HepG2 (cell line): Measurements from ENCODE around the gene SUCLG1. TPM values are rescaled to one million over a fixed set of nuclear protein-coding genes. Genes with fewer than 3 reads are reported as not detected.

ENCODE experiments used
- CSRNP1 ChIP-seq: sonication (generic); formaldehyde crosslinking; IDR thresholded peaks from 2 replicates; pipeline ENCODE4 v1.8.1; 2023; ENCODE audit warnings: mild to moderate bottlenecking, missing genetic modification reagents
- FOXK2 ChIP-seq: fragments of 450-650 bp; IDR thresholded peaks from 2 replicates; pipeline ENCODE4 v1.6.1; 2016
- KLF9 ChIP-seq: IDR thresholded peaks from 2 replicates; pipeline ENCODE4 v1.6.1; 2016; ENCODE audit warnings: low read depth
- MLLT10 ChIP-seq: sonication (generic); formaldehyde crosslinking; IDR thresholded peaks from 2 replicates; pipeline ENCODE4 v1.4.0; 2020; ENCODE audit warnings: missing genetic modification reagents
- NFYB ChIP-seq: sonication (generic); formaldehyde crosslinking; IDR thresholded peaks from 2 replicates; pipeline ENCODE4 v1.4.0; 2020; ENCODE audit warnings: missing genetic modification reagents
- ZFP1 ChIP-seq: IDR thresholded peaks from 2 replicates; pipeline ENCODE4 v1.6.1; 2016
- ZFYVE20 ChIP-seq: sonication (generic); formaldehyde crosslinking; IDR thresholded peaks from 2 replicates; pipeline ENCODE4 v1.8.0; 2023; ENCODE audit warnings: low read depth, mild to moderate bottlenecking, moderate library complexity, missing genetic modification reagents, borderline replicate concordance
- ZNF292 ChIP-seq: sonication (generic); formaldehyde crosslinking; IDR thresholded peaks from 2 replicates; pipeline ENCODE4 v1.8.1; 2022; ENCODE audit warnings: mild to moderate bottlenecking, low read depth, missing genetic modification reagents, borderline replicate concordance
- ZNF563 ChIP-seq: sonication (generic); formaldehyde crosslinking; IDR thresholded peaks from 2 replicates; pipeline ENCODE4 v1.8.0; 2022; ENCODE audit warnings: mild to moderate bottlenecking, moderate library complexity, missing genetic modification reagents
- ZNF567 ChIP-seq: sonication (generic); formaldehyde crosslinking; IDR thresholded peaks from 2 replicates; pipeline ENCODE4 v1.8.1; 2023; ENCODE audit warnings: mild to moderate bottlenecking, missing genetic modification reagents, borderline replicate concordance
- ZNF574 ChIP-seq: sonication (generic); formaldehyde crosslinking; IDR thresholded peaks from 2 replicates; pipeline ENCODE4 v1.4.0; 2020; ENCODE audit warnings: missing genetic modification reagents
- ZNF674 ChIP-seq: sonication (generic); formaldehyde crosslinking; IDR thresholded peaks from 2 replicates; pipeline ENCODE4 v1.5.0; 2020; ENCODE audit warnings: low read depth, mild to moderate bottlenecking, missing genetic modification reagents
- ZNF784 ChIP-seq: sonication (generic); formaldehyde crosslinking; IDR thresholded peaks from 2 replicates; pipeline ENCODE4 v1.5.1; 2020; ENCODE audit warnings: missing genetic modification reagents, mild to moderate bottlenecking, borderline replicate concordance
- ZNF850 ChIP-seq: sonication (generic); formaldehyde crosslinking; conservative IDR thresholded peaks from 2 replicates; pipeline ENCODE4 v1.9.0; 2021; ENCODE audit warnings: mild to moderate bottlenecking, missing genetic modification reagents
- polyA plus RNA-seq, 8 experiments: library from polyadenylated mRNA; depleted of rRNA in 3 of 8; stranded (reverse) in 7 of 8; unstranded in 1 of 8; fragments of >200 nt; fragmentation: Illumina TruSeq in 4 of 8; extraction: Trizol in 4 of 8; gene quantifications; 2 replicates each; pipeline versions ENCODE4 v1.2.1 to v1.2.3, GENCODE V29; 2011 to 2016; ENCODE audit warnings: low read depth in 4 of 8, missing spikeins in 1 of 8, mixed read lengths in 1 of 8; ENCODE audit not compliant: insufficient read depth in 1 of 8
- total RNA-seq, 5 experiments: library from RNA; depleted of rRNA; stranded (reverse); fragments of >200 nt; fragmentation: Illumina TruSeq; extraction: Trizol; gene quantifications; 2 replicates each; pipeline ENCODE4 v1.2.3, GENCODE V29; 2016; ENCODE audit warnings: low read depth in 1 of 5

SUCLG1 gene
- total and polyA plus RNA-seq, 2 of the 13 experiments (the other 11 are each of a cell fraction or from before 2014, with no cell fraction given) = 58.7 to 121 TPM

GRCh38 chr2:84459018-84459943, at the start of gene SUCLG1 (continued):
- TF ChIP-seq ZNF850 (no peak), ZFP1 (CRISPR knock-in tag) (no peak), NFYB (CRISPR knock-in tag) (no peak; the same call in none of the 2 replicates), ZNF674 (no peak), MLLT10 (CRISPR knock-in tag) (no peak), ZNF567 (CRISPR knock-in tag) (peak; percentile 73; the same call in 1 of the 2 replicates), ZNF574 (CRISPR knock-in tag) (peak; percentile 80), ZFYVE20 (CRISPR knock-in tag) (no peak), ZNF292 (CRISPR knock-in tag) (no peak; the same call in 1 of the 2 replicates), FOXK2 (no peak), CSRNP1 (no peak; the same call in 1 of the 2 replicates), KLF9 (CRISPR knock-in tag) (no peak), ZNF784 (peak; percentile 24), ZNF563 (CRISPR knock-in tag) (peak; percentile 86)
